GM23338 (cell line): Measurements from ENCODE around the gene ANKHD1. TPM values are rescaled to one million over a fixed set of nuclear protein-coding genes. Genes with fewer than 3 reads are reported as not detected.

Experiments used
- ATAC-seq: fragments of 200-7000 bp; cut with Tn5 transposase; 3 replicates; pipeline ENCODE4 v1.9.1; 2020
- DNase-seq: peaks from one replicate; pipeline ENCODE4 v3.0.0-alpha.2; 2015; ENCODE audit warnings: low spot score
- H2AFZ ChIP-seq: fragments of 200-600 bp; sonication (generic); 2 replicates; pipeline ENCODE4 v1.8.0; 2016; ENCODE audit warnings: antibody characterized with exemption, mild to moderate bottlenecking, moderate library complexity
- H3F3A ChIP-seq: fragments of 200-600 bp; sonication (generic); replicated peaks from 2 replicates; pipeline ENCODE4 v1.8.0; 2017; ENCODE audit warnings: antibody characterized with exemption, mixed run types, low read depth
- H3K27ac ChIP-seq: fragments of 200-600 bp; sonication (generic); 2 replicates; pipeline ENCODE4 v1.6.1; 2016; ENCODE audit warnings: low read depth
- H3K27me3 ChIP-seq: fragments of 200-600 bp; sonication (generic); 2 replicates; pipeline ENCODE4 v1.8.0; 2016; ENCODE audit warnings: mild to moderate bottlenecking, mixed run types, moderate library complexity; ENCODE audit not compliant: insufficient read depth
- H3K36me3 ChIP-seq: fragments of 200-600 bp; sonication (generic); 2 replicates; pipeline ENCODE4 v1.8.0; 2016; ENCODE audit warnings: mild to moderate bottlenecking; ENCODE audit not compliant: insufficient read depth
- H3K4me1 ChIP-seq: fragments of 200-600 bp; sonication (generic); 2 replicates; pipeline ENCODE4 v1.8.0; 2016; ENCODE audit warnings: mild to moderate bottlenecking, moderate library complexity; ENCODE audit not compliant: insufficient read depth
- H3K4me2 ChIP-seq: fragments of 200-600 bp; sonication (generic); 2 replicates; pipeline ENCODE4 v1.7.1; 2017; ENCODE audit warnings: mixed run types
- H3K4me3 ChIP-seq: fragments of 200-600 bp; sonication (generic); 2 replicates; pipeline ENCODE4 v1.6.1; 2016; ENCODE audit warnings: mixed run types
- H3K79me2 ChIP-seq: fragments of 200-600 bp; sonication (generic); replicated peaks from 2 replicates; pipeline ENCODE4 v1.8.0; 2017; ENCODE audit warnings: mild to moderate bottlenecking; ENCODE audit not compliant: insufficient read depth
- H3K9me2 ChIP-seq: fragments of 200-600 bp; sonication (generic); 2 replicates; pipeline ENCODE4 v1.8.0; 2017; ENCODE audit not compliant: insufficient read depth
- H4K20me1 ChIP-seq: fragments of 200-600 bp; sonication (generic); replicated peaks from 2 replicates; pipeline ENCODE4 v1.8.0; 2017; ENCODE audit warnings: mild to moderate bottlenecking; ENCODE audit not compliant: insufficient read depth
- H3K27ac Mint-ChIP-seq: 2 replicates; pipeline ENCODE4 v1.8.0; 2020; ENCODE audit warnings: inconsistent platforms, mild to moderate bottlenecking, moderate library complexity, mixed read lengths
- H3K27me3 Mint-ChIP-seq: 3 replicates; pipeline ENCODE4 v1.8.0; 2022; ENCODE audit warnings: low read depth, mild to moderate bottlenecking, moderate library complexity, mixed read lengths, inconsistent platforms; ENCODE audit not compliant: insufficient read depth, poor library complexity
- H3K36me3 Mint-ChIP-seq: 3 replicates; pipeline ENCODE4 v1.8.0; 2021; ENCODE audit warnings: low read depth, mild to moderate bottlenecking, inconsistent platforms, moderate library complexity, mixed read lengths
- H3K4me1 Mint-ChIP-seq: 3 replicates; pipeline ENCODE4 v1.8.0; 2020; ENCODE audit warnings: mild to moderate bottlenecking, inconsistent platforms, mixed read lengths
- H3K4me3 Mint-ChIP-seq: 3 replicates; pipeline ENCODE4 v1.8.0; 2021; ENCODE audit warnings: moderate library complexity, mild to moderate bottlenecking, inconsistent platforms, mixed read lengths
- H3K9me3 Mint-ChIP-seq: 3 replicates; pipeline ENCODE4 v1.8.0; 2020; ENCODE audit warnings: moderate library complexity, mild to moderate bottlenecking, inconsistent platforms, mixed read lengths
- CREB1 ChIP-seq: fragments of 250-450 bp; sonication (Bioruptor Pico); IDR thresholded peaks from 2 replicates; pipeline ENCODE4 v1.5.0; 2020; ENCODE audit warnings: low read depth, mild to moderate bottlenecking, moderate library complexity
- CTCF ChIP-seq, 2 experiments: fragments of 200-600 bp in 1 of 2; sonication (generic) in 1 of 2; conservative IDR thresholded peaks; 2 replicates each; pipeline versions ENCODE4 v1.5.1 to v1.6.1; 2016 to 2017; ENCODE audit warnings: antibody characterized with exemption in 2 of 2, low read depth in 2 of 2, mild to moderate bottlenecking in 2 of 2, moderate library complexity in 1 of 2
- EZH2 ChIP-seq: fragments of 200-600 bp; sonication (generic); IDR thresholded peaks from one replicate; pipeline ENCODE4 v1.8.0; 2017; ENCODE audit warnings: antibody characterized with exemption, mild to moderate bottlenecking, low read depth; ENCODE audit not compliant: unreplicated experiment
- EZH2phosphoT487 ChIP-seq: fragments of 200-600 bp; sonication (generic); IDR thresholded peaks from one replicate; pipeline ENCODE4 v1.8.1; 2018; ENCODE audit warnings: antibody characterized with exemption; ENCODE audit not compliant: unreplicated experiment
- NANOG ChIP-seq: IDR thresholded peaks from 2 replicates; pipeline ENCODE4 v1.6.1; 2016; ENCODE audit warnings: antibody characterized with exemption, borderline replicate concordance
- REST ChIP-seq: IDR thresholded peaks from one replicate; pipeline ENCODE4 v1.6.1; 2018; ENCODE audit warnings: antibody characterized with exemption; ENCODE audit not compliant: unreplicated experiment
- polyA plus RNA-seq: library from polyadenylated mRNA; unstranded; fragments of >200 nt; fragmentation: Nextera tagmentation; extraction: Ambion mirVana; gene quantifications from 2 replicates; pipeline ENCODE4 v1.2.1, GENCODE V29; 2016
- total RNA-seq: library from RNA; depleted of rRNA; stranded (reverse); fragments of >200 nt; shearing (Covaris generic); gene quantifications from 2 replicates; pipeline ENCODE4 v1.2.3, GENCODE V29; 2014

Gene ANKHD1
- total and polyA plus RNA-seq, 2 experiments from 2014 or later = 73.0 to 119 TPM

GRCh38 chr5:140571105-140571504 lies 169.5 kb downstream of the ANKHD1 start:
- no peaks in the 10 kb centered on the region for H3K9me3 Mint-ChIP-seq
- ATAC-seq (no peak), DNase-seq (no peak)
- Histone ChIP-seq H3K4me3 (no peak overlapping the region), H3K27me3 (no peaks in the 10 kb centered on the region), H3K27ac (no peak overlapping the region), H3K36me3 (no peaks in the 10 kb centered on the region), H3K79me2 (no peaks in the 10 kb centered on the region), H3K4me2 (no peak overlapping the region), H4K20me1 (peaks cover 8% of the 10 kb centered on the region; the same call in 1 of the 2 replicates), H2AFZ (no peak overlapping the region), H3K9me2 (no peaks in the 10 kb centered on the region), H3K4me1 (no peaks in the 10 kb centered on the region), H3F3A (no peaks in the 10 kb centered on the region)
- peaks cover 8% of the 10 kb centered on the region for H3K27me3 Mint-ChIP-seq
- H3K4me1 Mint-ChIP-seq = no peaks in the 10 kb centered on the region; the same call in 2 of the 3 replicates
- peaks cover 16% of the 10 kb centered on the region for H3K36me3 Mint-ChIP-seq
- no peak overlapping the region for H3K4me3 Mint-ChIP-seq
- no peak overlapping the region for H3K27ac Mint-ChIP-seq
- TF ChIP-seq EZH2phosphoT487 (no peak), EZH2 (no peak), CREB1 (CRISPR knock-in tag) (no peak)

- H3K4me3 Mint-ChIP-seq = no peak overlapping the region
- Histone ChIP-seq H3K4me2 (no peak overlapping the region), H3K4me1 (no peaks in the 10 kb centered on the region), H3K4me3 (no peak overlapping the region), H4K20me1 (peaks cover 8% of the 10 kb centered on the region; the same call in 1 of the 2 replicates), H3F3A (no peaks in the 10 kb centered on the region), H3K27ac (no peak overlapping the region), H3K27me3 (no peaks in the 10 kb centered on the region), H3K9me2 (no peaks in the 10 kb centered on the region), H3K79me2 (no peaks in the 10 kb centered on the region), H3K36me3 (no peaks in the 10 kb centered on the region), H2AFZ (no peak overlapping the region)
- no peak for ATAC-seq
- H3K27me3 Mint-ChIP-seq = no peaks in the 10 kb centered on the region
- TF ChIP-seq REST (no peak), CTCF (conservative IDR thresholded peaks at IDR 0.05; ENCODE audit: low read depth in 2 of 2) (no peak), NANOG (no peak)
- DNase-seq = no peak
- H3K9me3 Mint-ChIP-seq = no peaks in the 10 kb centered on the region
- no peaks in the 10 kb centered on the region for H3K36me3 Mint-ChIP-seq
- no peak overlapping the region for H3K27ac Mint-ChIP-seq
- H3K4me1 Mint-ChIP-seq = no peaks in the 10 kb centered on the region
These were observed 172.1 kb downstream of the ANKHD1 start for GRCh38 chr5:140573683-140574082.
